CD4-positive, alpha-beta T cell treated with Interleukin-2 at 100 ng/mL for 4 hours (primary cell): ENCODE results near the gene NOB1.

Source experiments
- DNase-seq: peaks from one replicate; pipeline ENCODE4 v3.0.0-alpha.2; 2020; ENCODE audit warnings: low spot score

Gene NOB1

DNA sequence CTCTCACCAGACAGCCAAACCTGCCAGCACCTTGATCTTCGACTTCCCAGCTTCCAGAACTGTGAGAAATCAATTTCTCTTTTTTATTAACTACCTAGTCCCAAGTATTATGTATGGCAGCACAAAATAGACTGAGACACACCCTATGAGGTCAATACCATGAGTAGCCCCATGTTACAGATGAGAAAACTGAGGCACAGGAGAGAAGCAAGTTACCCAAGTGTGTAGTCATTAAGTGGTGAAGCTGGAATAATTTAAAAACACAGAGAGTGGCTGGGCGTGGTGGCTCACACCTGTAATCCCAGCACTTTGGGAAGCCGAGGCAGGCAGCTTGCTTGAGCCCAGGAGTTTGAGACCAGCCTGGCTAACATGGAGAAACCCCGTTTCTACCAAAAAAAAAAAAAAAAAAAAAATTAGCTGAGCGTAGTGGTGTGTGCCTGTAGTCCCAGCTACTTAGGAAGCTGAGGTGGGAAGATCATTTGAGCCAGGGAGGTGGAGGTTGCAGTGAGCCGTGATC lies 33.2 kb downstream of the NOB1 start:
- no peak for DNase-seq

DNA sequence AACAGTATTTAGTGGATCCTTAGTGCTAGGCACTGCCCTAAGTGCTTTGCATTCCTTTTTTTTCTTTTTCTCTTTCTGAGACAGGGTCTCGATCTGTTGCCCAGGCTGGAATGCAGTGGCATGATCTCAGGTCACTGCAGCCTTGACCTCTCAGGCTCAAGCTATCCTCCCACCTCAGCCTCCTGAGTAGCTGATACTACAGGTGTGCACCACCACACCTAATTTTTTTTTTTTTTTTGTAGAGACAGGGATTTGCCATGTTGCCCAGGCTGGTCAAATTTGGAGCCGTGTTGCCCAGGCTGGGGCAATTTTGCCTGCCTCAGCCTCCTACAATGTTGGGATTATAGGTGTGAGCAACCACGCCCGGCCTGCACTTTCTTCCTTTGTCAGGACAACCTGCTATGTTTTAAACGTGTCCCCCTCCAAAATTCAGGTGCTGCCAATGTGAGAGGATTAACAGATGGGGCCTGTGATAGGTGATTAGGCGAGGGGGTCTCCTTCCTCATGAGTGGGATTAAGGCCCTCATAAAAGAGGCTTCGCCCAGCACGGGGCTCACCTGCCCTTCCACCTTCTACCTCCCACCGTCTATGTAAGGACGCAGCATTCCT lies 33.8 kb downstream of the NOB1 start:
- DNase-seq: no peak

- no peak for DNase-seq
Observed at GRCh38 chr16:69718111-69718764, 36.5 kb downstream of the NOB1 start.

DNA sequence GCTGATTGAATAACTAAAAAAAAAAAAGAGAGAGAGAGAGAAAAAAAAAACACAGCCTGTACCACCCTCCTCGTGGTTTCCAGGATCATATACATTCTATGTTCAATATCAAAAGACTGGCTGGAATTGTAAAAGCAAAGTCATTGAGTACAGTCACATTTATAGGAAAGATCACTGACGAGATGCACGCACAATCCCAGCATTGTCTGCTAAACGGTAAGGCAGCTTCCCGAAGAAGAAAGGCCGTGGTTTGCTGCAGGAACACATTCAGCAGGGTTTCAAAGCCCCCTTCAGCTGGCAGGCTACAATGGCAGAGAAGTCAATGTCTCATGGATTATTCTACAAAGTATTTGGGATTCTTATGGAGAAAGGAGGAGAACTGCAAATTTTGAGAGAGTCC lies 37.7 kb downstream of the NOB1 start:
- no peak for DNase-seq

GRCh38 chr16:69712914-69713581 lies 41.7 kb downstream of the NOB1 start:
- DNase-seq: no peak

DNA sequence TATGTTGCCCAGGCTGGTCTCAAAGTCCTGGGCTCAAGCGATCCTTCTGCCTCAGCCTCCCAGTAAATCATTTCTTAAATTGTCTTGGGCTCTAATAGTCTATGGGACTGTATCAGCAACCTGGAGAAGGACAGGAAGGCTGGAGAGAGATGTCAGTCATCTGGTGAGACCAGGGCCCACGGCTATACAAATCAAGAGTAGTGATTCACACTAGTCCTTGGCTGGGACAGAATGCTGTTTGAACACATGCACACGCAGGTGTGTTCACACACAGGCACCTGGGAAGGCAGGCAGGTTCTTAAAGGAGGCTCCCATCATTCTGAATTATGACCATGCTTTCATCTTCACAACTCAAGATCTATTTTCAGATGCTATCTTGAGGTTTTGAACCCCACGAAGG lies 42.4 kb downstream of the NOB1 start:
- DNase-seq: no peak

GRCh38 chr16:69711115-69711740 lies 43.5 kb downstream of the NOB1 start:
- no peak for DNase-seq

GRCh38 chr16:69709456-69710084 lies 45.2 kb downstream of the NOB1 start:
- peak; percentile 69 for DNase-seq

DNA sequence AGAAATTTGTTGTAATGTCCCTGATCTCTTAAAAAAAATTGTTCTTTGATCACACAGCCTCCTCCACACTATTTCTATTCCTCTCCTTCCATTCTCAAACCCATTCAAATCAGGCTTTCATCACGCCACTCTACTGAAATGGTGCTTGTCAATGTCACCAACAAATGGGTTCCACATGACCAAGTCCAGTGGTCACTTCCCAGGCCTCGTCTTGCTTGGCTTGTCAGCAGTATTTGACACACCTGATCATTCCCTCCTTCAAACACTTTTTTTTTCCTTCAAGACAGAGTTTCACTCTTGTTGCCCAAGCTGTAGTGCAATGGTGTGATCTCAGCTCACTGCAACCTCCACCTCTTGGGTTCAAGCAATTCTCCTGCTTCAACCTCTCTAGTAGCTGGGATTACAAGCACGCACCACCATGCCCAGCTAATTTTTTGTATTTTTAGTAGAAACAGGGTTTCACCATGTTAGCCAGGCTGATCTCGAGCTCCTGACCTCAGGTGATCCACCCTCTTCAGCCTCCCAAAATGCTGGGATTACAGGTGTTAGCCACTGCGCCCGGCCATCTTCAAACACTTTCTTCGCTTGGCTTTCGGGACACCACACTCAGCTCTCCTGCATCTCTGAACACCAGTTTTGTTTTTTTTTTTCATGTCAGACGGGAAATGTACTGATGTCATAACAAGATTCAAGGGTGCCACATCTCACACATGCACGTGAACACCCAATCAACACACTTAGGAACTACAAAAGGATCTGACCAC lies 46.6 kb downstream of the NOB1 start:
- no peak for DNase-seq

DNA sequence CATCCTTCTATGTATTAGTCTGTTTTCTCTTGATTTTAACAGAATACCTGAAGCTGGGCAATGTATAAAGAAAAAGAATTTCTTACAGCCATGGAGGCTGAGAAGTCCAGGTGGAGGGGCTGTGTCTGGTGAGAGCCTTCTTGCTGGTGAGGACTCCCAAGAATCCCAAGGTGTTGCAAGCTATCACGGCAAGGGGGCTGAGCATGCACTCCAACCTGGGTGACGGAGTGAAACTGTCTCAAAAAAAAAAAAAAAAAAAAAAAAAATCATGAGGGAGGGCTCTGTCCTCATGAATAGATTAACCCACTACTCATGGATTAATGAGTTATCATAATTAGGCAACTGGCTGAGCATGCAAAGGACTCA lies 47.8 kb downstream of the NOB1 start:
- DNase-seq: no peak

GRCh38 chr16:69706256-69706974 lies 48.3 kb downstream of the NOB1 start:
- DNase-seq: no peak

- DNase-seq: no peak
Observed at GRCh38 chr16:69703638-69704037, 51.1 kb downstream of the NOB1 start.

DNA sequence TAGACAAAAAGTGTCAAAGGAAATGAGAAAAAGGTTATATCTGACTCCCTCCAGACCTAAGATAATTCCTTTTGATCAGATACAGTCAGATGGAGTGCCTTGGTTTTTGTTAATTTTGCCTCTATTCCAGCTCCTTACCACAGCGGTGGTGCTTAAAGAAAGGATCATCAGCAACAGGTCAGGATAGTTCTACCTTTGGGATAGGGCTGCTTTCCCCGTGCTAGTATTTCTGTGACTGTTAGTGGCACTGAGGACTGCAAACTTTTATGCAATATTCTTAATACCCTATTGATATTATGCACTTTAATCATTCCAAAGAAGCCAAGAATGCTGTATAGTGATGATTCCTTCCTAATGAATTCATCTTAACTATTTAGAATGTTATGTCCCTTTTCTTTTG lies 52.9 kb downstream of the NOB1 start:
- no peak for DNase-seq

- DNase-seq: no peak
Observed at GRCh38 chr16:69701452-69701851, 53.3 kb downstream of the NOB1 start.

DNA sequence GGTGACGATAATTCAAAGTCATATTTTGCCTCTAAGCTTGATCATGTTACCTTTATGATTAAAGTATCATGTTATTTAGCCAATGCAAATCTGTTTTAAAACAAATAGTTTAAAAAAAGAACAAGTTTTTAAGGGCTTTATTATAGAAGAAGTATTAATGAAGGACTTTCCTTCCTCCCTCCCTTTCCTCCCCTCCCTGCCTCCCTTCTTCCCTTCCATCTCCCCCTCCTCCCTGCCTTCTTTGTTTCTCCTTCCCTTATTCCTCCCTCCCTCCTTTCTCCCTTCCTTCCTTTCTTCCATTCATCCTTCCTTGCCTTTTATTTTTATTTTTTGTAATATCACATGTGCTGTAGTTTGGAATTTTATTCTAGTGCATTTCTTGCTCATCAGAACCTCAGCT lies 54.8 kb downstream of the NOB1 start:
- no peak for DNase-seq

GRCh38 chr16:69698404-69698803 lies 56.3 kb downstream of the NOB1 start:
- DNase-seq: no peak

DNA sequence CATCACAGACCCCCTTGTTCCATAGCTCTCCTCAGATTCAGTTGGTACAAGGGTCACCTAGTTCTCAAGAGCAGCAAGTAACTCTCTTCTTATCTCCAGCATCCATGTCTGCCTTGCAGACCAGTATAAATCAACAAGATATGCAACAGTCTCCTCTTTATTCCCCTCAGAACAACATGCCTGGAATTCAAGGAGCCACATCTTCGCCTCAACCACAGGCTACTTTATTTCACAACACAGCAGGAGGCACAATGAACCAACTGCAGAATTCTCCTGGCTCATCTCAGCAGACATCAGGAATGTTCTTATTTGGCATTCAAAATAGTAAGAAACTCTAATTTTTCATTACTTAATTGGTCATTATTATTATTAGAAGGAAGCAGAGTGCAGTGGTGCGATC lies 60.8 kb downstream of the NOB1 start:
- no peak for DNase-seq

DNA sequence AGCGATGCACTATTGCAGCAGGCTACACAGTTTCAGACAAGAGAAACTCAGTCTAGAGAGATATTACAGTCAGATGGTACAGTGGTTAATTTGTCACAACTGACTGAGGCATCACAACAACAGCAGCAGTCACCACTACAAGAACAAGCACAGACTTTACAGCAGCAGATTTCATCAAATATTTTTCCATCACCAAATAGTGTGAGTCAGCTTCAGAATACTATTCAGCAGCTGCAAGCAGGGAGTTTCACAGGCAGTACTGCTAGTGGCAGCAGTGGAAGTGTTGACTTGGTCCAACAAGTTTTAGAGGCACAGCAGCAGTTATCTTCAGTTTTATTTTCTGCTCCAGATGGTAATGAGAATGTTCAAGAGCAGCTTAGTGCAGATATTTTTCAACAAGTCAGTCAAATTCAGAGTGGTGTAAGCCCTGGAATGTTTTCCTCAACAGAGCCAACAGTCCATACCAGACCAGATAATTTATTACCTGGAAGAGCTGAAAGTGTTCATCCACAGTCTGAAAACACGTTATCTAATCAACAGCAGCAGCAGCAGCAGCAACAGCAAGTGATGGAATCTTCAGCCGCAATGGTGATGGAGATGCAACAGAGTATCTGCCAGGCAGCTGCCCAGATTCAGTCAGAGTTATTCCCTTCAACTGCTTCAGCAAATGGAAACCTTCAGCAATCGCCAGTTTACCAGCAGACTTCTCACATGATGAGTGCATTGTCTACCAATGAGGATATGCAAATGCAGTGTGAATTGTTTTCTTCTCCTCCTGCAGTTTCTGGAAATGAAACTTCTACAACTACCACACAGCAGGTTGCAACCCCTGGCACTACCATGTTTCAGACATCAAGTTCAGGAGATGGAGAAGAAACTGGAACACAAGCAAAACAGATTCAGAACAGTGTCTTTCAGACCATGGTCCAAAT lies 62.5 kb downstream of the NOB1 start:
- no peak for DNase-seq
